Measurements from ENCODE around the gene PXMP2. TPM values are rescaled to one million over a fixed set of nuclear protein-coding genes. Genes with fewer than 3 reads are reported as not detected.

Gene PXMP2
- total RNA-seq, 6 donors from 2014 or later = 16.8 to 41.7 (median 20.9) TPM

- Histone ChIP-seq H3K9me3 (no peaks in the 10 kb centered on the region), H3K27ac (no peak overlapping the region), H3K4me1 (no peaks in the 10 kb centered on the region), H3K27me3 (no peaks in the 10 kb centered on the region), H3K36me3 (peaks cover 13 to 94% (median 68%) of the 10 kb centered on the region in 4 donors), H3K4me3 (no peak overlapping the region)
- TF ChIP-seq CTCF (IDR thresholded peaks at IDR 0.05) = no peak
- TF ChIP-seq POLR2AphosphoS5 (IDR thresholded peaks at IDR 0.05) = no peak
- no peak for TF ChIP-seq EP300 (IDR thresholded peaks at IDR 0.05)
- no peak for TF ChIP-seq POLR2A (IDR thresholded peaks at IDR 0.05)
- no peak for ATAC-seq (ENCODE audit: low FRiP score in 2 of 2)
- WGBS, 2 donors = 96 to 99% methylated on average over 10 to 12 of the region's 12 CpGs
- no peak for DNase-seq
Measured at GRCh38 chr12:132657004-132657727, 30.2 kb upstream of the PXMP2 start.

GRCh38 chr12:132658149-132658894 is 29.1 kb upstream of the PXMP2 start:
- DNase-seq (no peak), ATAC-seq (ENCODE audit: low FRiP score in 2 of 2) (no peak)
- peaks cover 14 to 94% (median 73%) of the 10 kb centered on the region in 4 donors for H3K36me3 ChIP-seq
- no peaks in the 10 kb centered on the region for H3K27me3 ChIP-seq
- no peak overlapping the region for H3K4me3 ChIP-seq
- H3K4me1 ChIP-seq = no peaks in the 10 kb centered on the region
- TF ChIP-seq POLR2AphosphoS5 (IDR thresholded peaks at IDR 0.05) = no peak
- TF ChIP-seq EP300 (IDR thresholded peaks at IDR 0.05) = no peak
- TF ChIP-seq POLR2A (IDR thresholded peaks at IDR 0.05) = no peak
- TF ChIP-seq CTCF (IDR thresholded peaks at IDR 0.05) = no peak
- WGBS, 2 donors = 89% methylated on average over 32 of the region's 32 CpGs
- H3K9me3 ChIP-seq = no peaks in the 10 kb centered on the region
- H3K27ac ChIP-seq = no peak overlapping the region

GRCh38 chr12:132659146-132659545 is 28.2 kb upstream of the PXMP2 start:
- Histone ChIP-seq H3K4me1 (no peaks in the 10 kb centered on the region), H3K4me3 (no peak overlapping the region), H3K27me3 (no peaks in the 10 kb centered on the region), H3K36me3 (peaks cover 21 to 94% (median 77%) of the 10 kb centered on the region in 4 donors), H3K9me3 (no peaks in the 10 kb centered on the region), H3K27ac (no peak overlapping the region)
- ATAC-seq (ENCODE audit: low FRiP score in 2 of 2) = no peak
- WGBS, 2 donors = 84 to 94% methylated on average over 12 to 16 of the region's 16 CpGs
- no peak for DNase-seq
- TF ChIP-seq EP300 (IDR thresholded peaks at IDR 0.05) (no peak), POLR2A (IDR thresholded peaks at IDR 0.05) (no peak), CTCF (IDR thresholded peaks at IDR 0.05) (no peak), POLR2AphosphoS5 (IDR thresholded peaks at IDR 0.05) (no peak)

- TF ChIP-seq POLR2A (IDR thresholded peaks at IDR 0.05) (no peak), CTCF (IDR thresholded peaks at IDR 0.05) (no peak), POLR2AphosphoS5 (IDR thresholded peaks at IDR 0.05) (no peak), EP300 (IDR thresholded peaks at IDR 0.05) (no peak)
- DNase-seq = no peak
- no peak for ATAC-seq (ENCODE audit: low FRiP score in 2 of 2)
- H3K27ac ChIP-seq = no peak overlapping the region
- H3K27me3 ChIP-seq = no peaks in the 10 kb centered on the region
- H3K4me1 ChIP-seq = no peaks in the 10 kb centered on the region
- WGBS, 2 donors = 66 to 69% methylated on average over 5 of the region's 5 CpGs
- no peak overlapping the region for H3K4me3 ChIP-seq
- no peaks in the 10 kb centered on the region for H3K9me3 ChIP-seq
- peaks cover 21 to 95% (median 81%) of the 10 kb centered on the region in 4 donors for H3K36me3 ChIP-seq
Measured at GRCh38 chr12:132660052-132660451, 27.3 kb upstream of the PXMP2 start.

Measured in upper lobe of left lung (tissue), 6 donors.